ENCODE data around the gene ANO9. TPM values are rescaled to one million over a fixed set of nuclear protein-coding genes. Genes with fewer than 3 reads are reported as not detected.

Gene ANO9
- total RNA-seq, 1 experiment from 2014 or later = 9.4 TPM

- CTCF ChIA-PET = no interaction called here
- intact Hi-C loops (cut with micrococcal nuclease) = no loop called here
Observed at GRCh38 chr11:454801-455565, 13.2 kb upstream of the ANO9 start.

GRCh38 chr11:454043-454442, 12.2 kb upstream of the ANO9 start:
- intact Hi-C loops (cut with micrococcal nuclease) = no loop called here
- CTCF ChIA-PET = interaction anchor here (0.8 kb wide), 1 partner anchor 47 kb away, joined by 3 read pairs; no protein-coding TSS in a partner anchor
- no peak for DNase-seq (ENCODE audit: unreplicated experiment)
- H3K4me3 Mint-ChIP-seq (ENCODE audit: unreplicated experiment) = no peak overlapping the region
- no peaks in the 10 kb centered on the region for H3K9me3 Mint-ChIP-seq (ENCODE audit: unreplicated experiment)
- H3K36me3 Mint-ChIP-seq (ENCODE audit: insufficient read depth, unreplicated experiment) = peaks cover 64% of the 10 kb centered on the region
- BruUV-seq (replicated peaks) = no TSS peak
- TF ChIP-seq CTCF (IDR thresholded peaks at IDR 0.05; ENCODE audit: unreplicated experiment) = no peak
- H3K27ac Mint-ChIP-seq (ENCODE audit: low read depth, unreplicated experiment) = no peak overlapping the region
- H3K4me1 Mint-ChIP-seq (ENCODE audit: insufficient read depth, unreplicated experiment) = peaks cover 12% of the 10 kb centered on the region
- H3K27me3 Mint-ChIP-seq (ENCODE audit: insufficient read depth, unreplicated experiment) = no peaks in the 10 kb centered on the region
- POLR2A ChIA-PET = interaction anchor here (0.6 to 0.8 kb wide), 3 partner anchors 11 to 221 kb away, joined by 3 read pairs; no protein-coding TSS in a partner anchor

More at GRCh38 chr11:454801-455565, 13.2 kb upstream of the ANO9 start:
- Mint-ChIP-seq H3K9me3 (ENCODE audit: unreplicated experiment) (no peaks in the 10 kb centered on the region), H3K27me3 (ENCODE audit: insufficient read depth, unreplicated experiment) (no peaks in the 10 kb centered on the region), H3K4me1 (ENCODE audit: insufficient read depth, unreplicated experiment) (peaks cover 12% of the 10 kb centered on the region), H3K4me3 (ENCODE audit: unreplicated experiment) (no peak overlapping the region), H3K27ac (ENCODE audit: low read depth, unreplicated experiment) (no peak overlapping the region), H3K36me3 (ENCODE audit: insufficient read depth, unreplicated experiment) (peaks cover 64% of the 10 kb centered on the region)
- no peak for DNase-seq (ENCODE audit: unreplicated experiment)
- POLR2A ChIA-PET = interaction anchor here (0.6 to 0.8 kb wide), 2 partner anchors 10 to 222 kb away, joined by 3 read pairs; no protein-coding TSS in a partner anchor
- TF ChIP-seq CTCF (IDR thresholded peaks at IDR 0.05; ENCODE audit: unreplicated experiment) = no peak
- no TSS peak for BruUV-seq (replicated peaks)

- no peak overlapping the region for H3K27ac Mint-ChIP-seq (ENCODE audit: low read depth, unreplicated experiment)
- no TSS peak for BruUV-seq (replicated peaks)
- TF ChIP-seq CTCF (IDR thresholded peaks at IDR 0.05; ENCODE audit: unreplicated experiment) = no peak
- ChIA-PET POLR2A (interaction anchor here (0.6 to 1.4 kb wide), 2 partner anchors 25 to 51 kb away, joined by 3 read pairs; no protein-coding TSS in a partner anchor), CTCF (interaction anchor here (0.8 kb wide), 1 partner anchor 47 kb away, joined by 3 read pairs; no protein-coding TSS in a partner anchor)
- H3K36me3 Mint-ChIP-seq (ENCODE audit: insufficient read depth, unreplicated experiment) = peaks cover 64% of the 10 kb centered on the region
- intact Hi-C loops (cut with micrococcal nuclease) = no loop called here
- DNase-seq (ENCODE audit: unreplicated experiment) = no peak
- no peaks in the 10 kb centered on the region for H3K9me3 Mint-ChIP-seq (ENCODE audit: unreplicated experiment)
- no peak overlapping the region for H3K4me3 Mint-ChIP-seq (ENCODE audit: unreplicated experiment)
- H3K4me1 Mint-ChIP-seq (ENCODE audit: insufficient read depth, unreplicated experiment) = peaks cover 12% of the 10 kb centered on the region
- no peaks in the 10 kb centered on the region for H3K27me3 Mint-ChIP-seq (ENCODE audit: insufficient read depth, unreplicated experiment)
Observed at GRCh38 chr11:453564-453963, 11.8 kb upstream of the ANO9 start.

GRCh38 chr11:452916-453527, 11.2 kb upstream of the ANO9 start:
- BruUV-seq (replicated peaks) = no TSS peak
- Mint-ChIP-seq H3K9me3 (ENCODE audit: unreplicated experiment) (no peaks in the 10 kb centered on the region), H3K4me1 (ENCODE audit: insufficient read depth, unreplicated experiment) (peaks cover 12% of the 10 kb centered on the region), H3K27me3 (ENCODE audit: insufficient read depth, unreplicated experiment) (no peaks in the 10 kb centered on the region), H3K4me3 (ENCODE audit: unreplicated experiment) (no peak overlapping the region), H3K27ac (ENCODE audit: low read depth, unreplicated experiment) (no peak overlapping the region), H3K36me3 (ENCODE audit: insufficient read depth, unreplicated experiment) (peaks cover 63% of the 10 kb centered on the region)
- CTCF ChIA-PET = interaction anchor here (0.6 to 0.8 kb wide), 3 partner anchors 41 to 304 kb away, joined by 3 read pairs; no protein-coding TSS in a partner anchor
- TF ChIP-seq CTCF (IDR thresholded peaks at IDR 0.05; ENCODE audit: unreplicated experiment) = no peak
- DNase-seq (ENCODE audit: unreplicated experiment) = no peak
- POLR2A ChIA-PET = interaction anchor here (1.4 to 5.7 kb wide), 2 partner anchors 26 to 245 kb away, joined by 3 to 52 read pairs; partner anchors contain the start of genes BET1L and RIC8A
- intact Hi-C loops (cut with micrococcal nuclease) = no loop called here

All from MCF 10A (cell line).